ENCODE results near the gene SMIM3. TPM values are rescaled to one million over a fixed set of nuclear protein-coding genes. Genes with fewer than 3 reads are reported as not detected.

Gene SMIM3
- total RNA-seq, 1 donor from 2014 or later, result 15.6 TPM

Other genes with a start within 250 kb of the SMIM3 start
- 645 TPM for gene SYNPO, start 138.1 kb upstream of the SMIM3 start, total RNA-seq
- gene MYOZ3, start 117.5 kb upstream of the SMIM3 start, total RNA-seq, result 4.0 TPM
- 26.9 TPM for gene RBM22, start 77.7 kb upstream of the SMIM3 start, total RNA-seq
- gene DCTN4, start 19.7 kb upstream of the SMIM3 start, total RNA-seq, result 45.2 TPM
- gene IRGM, start 67.8 kb downstream of the SMIM3 start, total RNA-seq, result not detected
- gene ZNF300, start 126.2 kb downstream of the SMIM3 start, total RNA-seq, result 0.54 TPM
- 592 TPM for gene GPX3, start 241.8 kb downstream of the SMIM3 start, total RNA-seq